ENCODE results near the gene ARL6IP5.

- TF ChIP-seq EP300 (IDR thresholded peaks at IDR 0.05), result no peak
- TF ChIP-seq, protein P1, sequence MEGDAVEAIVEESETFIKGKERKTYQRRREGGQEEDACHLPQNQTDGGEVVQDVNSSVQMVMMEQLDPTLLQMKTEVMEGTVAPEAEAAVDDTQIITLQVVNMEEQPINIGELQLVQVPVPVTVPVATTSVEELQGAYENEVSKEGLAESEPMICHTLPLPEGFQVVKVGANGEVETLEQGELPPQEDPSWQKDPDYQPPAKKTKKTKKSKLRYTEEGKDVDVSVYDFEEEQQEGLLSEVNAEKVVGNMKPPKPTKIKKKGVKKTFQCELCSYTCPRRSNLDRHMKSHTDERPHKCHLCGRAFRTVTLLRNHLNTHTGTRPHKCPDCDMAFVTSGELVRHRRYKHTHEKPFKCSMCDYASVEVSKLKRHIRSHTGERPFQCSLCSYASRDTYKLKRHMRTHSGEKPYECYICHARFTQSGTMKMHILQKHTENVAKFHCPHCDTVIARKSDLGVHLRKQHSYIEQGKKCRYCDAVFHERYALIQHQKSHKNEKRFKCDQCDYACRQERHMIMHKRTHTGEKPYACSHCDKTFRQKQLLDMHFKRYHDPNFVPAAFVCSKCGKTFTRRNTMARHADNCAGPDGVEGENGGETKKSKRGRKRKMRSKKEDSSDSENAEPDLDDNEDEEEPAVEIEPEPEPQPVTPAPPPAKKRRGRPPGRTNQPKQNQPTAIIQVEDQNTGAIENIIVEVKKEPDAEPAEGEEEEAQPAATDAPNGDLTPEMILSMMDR (IDR thresholded peaks at IDR 0.05), result no peak
Measured at GRCh38 chr3:69085168-69085832, 563 bp downstream of the ARL6IP5 start.

Measured in tibial nerve (tissue), 4 donors.